ENCODE measurements around the gene GASK1A. TPM values are rescaled to one million over a fixed set of nuclear protein-coding genes. Genes with fewer than 3 reads are reported as not detected.

The GASK1A gene
- total and polyA plus RNA-seq, 8 donors, result 1.2 to 23.6 (median 8.1) TPM

DNA sequence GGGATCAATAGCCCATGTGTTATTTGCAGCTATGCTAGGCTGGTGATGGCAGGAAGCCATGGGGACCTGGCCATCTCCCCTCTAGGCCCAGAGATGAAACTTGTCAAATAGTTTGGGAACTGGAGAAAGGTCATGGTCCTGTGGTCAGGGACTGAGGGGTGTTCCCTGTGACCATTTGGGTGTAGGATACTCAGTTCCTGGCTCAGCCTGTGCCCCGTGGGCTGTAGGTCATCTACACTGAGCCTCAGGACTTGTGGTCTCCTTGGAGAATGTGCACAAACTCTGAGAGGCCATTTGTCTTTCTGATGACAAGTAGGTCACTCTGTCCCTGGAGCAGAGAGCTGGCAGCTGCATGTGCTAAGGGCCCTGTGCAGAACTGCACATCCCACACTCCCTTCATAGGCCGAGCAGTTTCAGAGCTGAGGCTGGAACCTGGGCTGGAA is 17.5 kb downstream of the GASK1A start:
- intact Hi-C loops (cut with DNase I; ENCODE audit: low total_unique reads), result no loop called here
- DNase-seq, result no peak
- H3K27me3 ChIP-seq, result no peaks in the 10 kb centered on the region
- H3K36me3 ChIP-seq, result no peaks in the 10 kb centered on the region
- H3K4me1 ChIP-seq, result peaks cover 3 to 62% (median 40%) of the 10 kb centered on the region in 4 donors
- 52 to 82% (median 74%) methylated on average over 2 of the region's 2 CpGs for WGBS, 5 donors
- H3K9me3 ChIP-seq, result no peaks in the 10 kb centered on the region
- no peak for TF ChIP-seq EP300 (IDR thresholded peaks at IDR 0.05)
- TF ChIP-seq POLR2AphosphoS5 (IDR thresholded peaks at IDR 0.05), result peak; percentile 17 to 59 (median 20)
- H3K4me3 ChIP-seq, result no peak overlapping the region
- peak overlapping the region in 4 of 5 donors; percentile 22 to 83 (median 34) for H3K27ac ChIP-seq

DNA sequence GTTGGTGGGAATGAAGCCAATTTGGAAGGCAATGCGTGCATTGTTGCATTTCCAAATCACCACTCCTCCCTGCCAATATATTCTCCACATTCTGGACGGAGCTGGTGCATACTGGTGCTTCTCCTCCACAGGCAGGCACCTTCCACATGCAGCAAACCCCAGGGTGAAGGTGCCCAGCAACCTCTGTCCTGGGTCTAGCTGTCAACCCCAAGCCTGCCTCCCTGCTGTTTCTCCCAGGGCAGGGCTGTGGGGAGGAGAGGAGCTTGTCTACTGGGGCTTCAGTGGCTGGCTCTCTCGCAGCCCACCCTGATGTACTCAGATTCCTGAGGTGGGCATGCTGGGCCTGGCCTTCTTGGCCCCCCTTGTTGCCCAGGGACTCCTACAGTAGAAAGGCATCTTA is 20.1 kb downstream of the GASK1A start:
- H3K36me3 ChIP-seq, result no peaks in the 10 kb centered on the region
- TF ChIP-seq POLR2AphosphoS5 (IDR thresholded peaks at IDR 0.05), result no peak
- TF ChIP-seq, protein P1, sequence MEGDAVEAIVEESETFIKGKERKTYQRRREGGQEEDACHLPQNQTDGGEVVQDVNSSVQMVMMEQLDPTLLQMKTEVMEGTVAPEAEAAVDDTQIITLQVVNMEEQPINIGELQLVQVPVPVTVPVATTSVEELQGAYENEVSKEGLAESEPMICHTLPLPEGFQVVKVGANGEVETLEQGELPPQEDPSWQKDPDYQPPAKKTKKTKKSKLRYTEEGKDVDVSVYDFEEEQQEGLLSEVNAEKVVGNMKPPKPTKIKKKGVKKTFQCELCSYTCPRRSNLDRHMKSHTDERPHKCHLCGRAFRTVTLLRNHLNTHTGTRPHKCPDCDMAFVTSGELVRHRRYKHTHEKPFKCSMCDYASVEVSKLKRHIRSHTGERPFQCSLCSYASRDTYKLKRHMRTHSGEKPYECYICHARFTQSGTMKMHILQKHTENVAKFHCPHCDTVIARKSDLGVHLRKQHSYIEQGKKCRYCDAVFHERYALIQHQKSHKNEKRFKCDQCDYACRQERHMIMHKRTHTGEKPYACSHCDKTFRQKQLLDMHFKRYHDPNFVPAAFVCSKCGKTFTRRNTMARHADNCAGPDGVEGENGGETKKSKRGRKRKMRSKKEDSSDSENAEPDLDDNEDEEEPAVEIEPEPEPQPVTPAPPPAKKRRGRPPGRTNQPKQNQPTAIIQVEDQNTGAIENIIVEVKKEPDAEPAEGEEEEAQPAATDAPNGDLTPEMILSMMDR (IDR thresholded peaks at IDR 0.05), result no peak
- TF ChIP-seq POLR2A (IDR thresholded peaks at IDR 0.05), result no peak
- TF ChIP-seq EP300 (IDR thresholded peaks at IDR 0.05), result no peak
- WGBS, 5 donors, result 49 to 69% (median 61%) methylated on average over 3 of the region's 3 CpGs
- H3K27ac ChIP-seq, result peak overlapping the region; percentile 5 to 83 (median 80)
- intact Hi-C loops (cut with DNase I; ENCODE audit: low total_unique reads), result no loop called here
- H3K9me3 ChIP-seq, result no peaks in the 10 kb centered on the region
- peaks cover 7 to 76% (median 47%) of the 10 kb centered on the region in 4 donors for H3K4me1 ChIP-seq
- no peaks in the 10 kb centered on the region for H3K27me3 ChIP-seq
- H3K4me3 ChIP-seq, result no peak overlapping the region
- no peak for DNase-seq

DNA sequence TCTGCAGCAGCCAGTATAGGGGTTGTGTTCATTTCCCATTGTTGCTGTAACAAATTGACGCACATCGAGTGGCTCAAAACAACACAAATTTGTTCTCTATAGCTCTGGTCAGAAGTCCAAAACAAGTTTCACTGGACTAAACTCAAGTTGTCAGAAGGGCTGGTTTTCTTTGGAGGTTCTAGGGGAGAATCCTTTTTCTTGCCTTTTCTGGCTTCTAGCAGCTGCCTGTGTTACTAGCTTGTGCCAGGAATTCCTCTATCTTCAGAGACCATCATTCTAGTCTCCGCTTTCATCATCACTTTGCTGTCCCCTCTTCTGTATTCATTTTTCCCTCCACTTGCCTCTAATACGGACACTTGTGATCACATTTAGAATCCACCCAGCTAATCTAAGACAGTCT is 20.5 kb downstream of the GASK1A start:
- peak overlapping the region; percentile 5 to 83 (median 80) for H3K27ac ChIP-seq
- TF ChIP-seq, protein P1 (IDR thresholded peaks at IDR 0.05), result no peak
- TF ChIP-seq POLR2AphosphoS5 (IDR thresholded peaks at IDR 0.05) (no peak), EP300 (IDR thresholded peaks at IDR 0.05) (no peak), POLR2A (IDR thresholded peaks at IDR 0.05) (no peak)
- no peaks in the 10 kb centered on the region for H3K36me3 ChIP-seq
- 79 to 91% (median 87%) methylated on average over 4 of the region's 4 CpGs for WGBS, 5 donors
- H3K27me3 ChIP-seq, result no peaks in the 10 kb centered on the region
- no peak for DNase-seq
- H3K4me1 ChIP-seq, result peaks cover 7 to 76% (median 47%) of the 10 kb centered on the region in 4 donors
- no peaks in the 10 kb centered on the region for H3K9me3 ChIP-seq
- intact Hi-C loops (cut with DNase I; ENCODE audit: low total_unique reads), result no loop called here
- H3K4me3 ChIP-seq, result no peak overlapping the region

DNA sequence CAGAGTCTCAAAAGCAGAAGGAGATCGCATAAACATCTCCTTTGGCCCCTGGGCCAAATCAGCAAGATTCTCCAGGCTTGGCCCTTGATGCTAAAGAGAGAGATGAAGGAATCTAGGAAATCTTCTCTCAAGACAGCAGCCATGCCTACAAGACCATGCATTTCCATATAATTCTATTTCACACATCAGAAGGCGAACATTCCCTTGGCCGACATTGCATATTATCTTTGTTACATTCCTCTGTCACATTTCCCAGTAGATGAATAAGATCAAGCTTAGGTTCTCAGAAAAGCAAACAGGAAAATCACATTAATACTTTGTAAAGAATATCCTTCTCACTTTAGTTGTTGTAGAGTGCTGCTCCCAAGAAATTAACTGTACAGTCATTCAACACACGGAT is 21.3 kb downstream of the GASK1A start:
- 63 to 86% (median 73%) methylated on average over 4 of the region's 4 CpGs for WGBS, 5 donors
- H3K36me3 ChIP-seq, result no peaks in the 10 kb centered on the region
- peak overlapping the region in 4 of 5 donors; percentile 68 to 83 (median 82) for H3K27ac ChIP-seq
- TF ChIP-seq, protein P1 (IDR thresholded peaks at IDR 0.05), result no peak
- TF ChIP-seq POLR2AphosphoS5 (IDR thresholded peaks at IDR 0.05), result no peak
- no peak for TF ChIP-seq POLR2A (IDR thresholded peaks at IDR 0.05)
- TF ChIP-seq EP300 (IDR thresholded peaks at IDR 0.05), result no peak
- H3K27me3 ChIP-seq, result no peaks in the 10 kb centered on the region
- H3K4me1 ChIP-seq, result peaks cover 7 to 76% (median 47%) of the 10 kb centered on the region in 4 donors
- H3K4me3 ChIP-seq, result no peak overlapping the region
- intact Hi-C loops (cut with DNase I; ENCODE audit: low total_unique reads), result no loop called here
- H3K9me3 ChIP-seq, result no peaks in the 10 kb centered on the region
- no peak for DNase-seq

DNA sequence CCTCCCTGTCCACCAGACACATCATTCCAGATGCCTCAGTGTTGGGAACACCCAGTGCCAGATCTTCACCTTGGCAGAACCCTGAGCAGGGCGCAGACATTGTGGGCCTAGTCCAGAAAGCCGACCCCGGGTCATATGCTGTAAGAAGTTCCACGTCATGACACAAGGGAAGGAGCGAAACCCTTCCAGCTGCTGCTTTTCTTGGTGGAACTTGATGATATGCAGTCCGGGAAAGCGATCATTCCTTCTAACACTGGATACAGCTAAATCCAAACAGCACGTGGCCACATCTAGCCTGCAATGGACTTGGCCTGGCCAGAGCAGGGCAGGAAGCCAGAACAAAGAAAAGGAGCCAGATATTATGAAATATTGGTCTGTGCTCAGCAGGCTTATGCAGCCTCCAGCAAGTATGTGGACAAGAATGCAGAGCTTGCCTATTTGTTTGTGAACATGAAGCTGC is 22.0 kb downstream of the GASK1A start:
- 18 to 45% (median 31%) methylated on average over 8 of the region's 8 CpGs for WGBS, 5 donors
- Histone ChIP-seq H3K27me3 (no peaks in the 10 kb centered on the region), H3K4me3 (no peak overlapping the region), H3K4me1 (peaks cover 7 to 70% (median 43%) of the 10 kb centered on the region in 4 donors), H3K36me3 (no peaks in the 10 kb centered on the region), H3K9me3 (no peaks in the 10 kb centered on the region), H3K27ac (peak overlapping the region; percentile 35 to 83 (median 80))
- DNase-seq, result peak; percentile 80 to 94
- TF ChIP-seq EP300 (IDR thresholded peaks at IDR 0.05) (peak; percentile 95), POLR2AphosphoS5 (IDR thresholded peaks at IDR 0.05) (peak; percentile 72 to 96 (median 95))
- TF ChIP-seq, protein P1 (IDR thresholded peaks at IDR 0.05), result no peak
- intact Hi-C loops (cut with DNase I; ENCODE audit: low total_unique reads), result no loop called here
